MM.1S (cell line): Measurements from ENCODE around the gene ETDA.
A peak's percentile ranks its signal among the peaks of the same experiment; 100 is the strongest.

Source experiments
- DNase-seq: peaks from one replicate; pipeline ENCODE4 v3.0.0-alpha.2; 2015
- H2AFZ ChIP-seq: fragments of 300-600 bp; sonication (generic); 2 replicates; pipeline ENCODE4 v1.6.0; 2016; ENCODE audit warnings: antibody characterized with exemption, low read length
- H3F3A ChIP-seq: fragments of 300-600 bp; sonication (generic); 2 replicates; pipeline ENCODE4 v1.6.1; 2016; ENCODE audit warnings: mild to moderate bottlenecking, antibody characterized with exemption, low read length, moderate library complexity, mixed read lengths; ENCODE audit not compliant: insufficient read depth
- H3K27ac ChIP-seq: fragments of 300-600 bp; sonication (generic); 2 replicates; pipeline ENCODE4 v1.5.1; 2016; ENCODE audit warnings: mild to moderate bottlenecking, low read length
- H3K27me3 ChIP-seq: fragments of 300-600 bp; sonication (generic); replicated peaks from 2 replicates; pipeline ENCODE4 v1.6.0; 2016; ENCODE audit warnings: low read length; ENCODE audit not compliant: insufficient read depth
- H3K36me3 ChIP-seq: fragments of 300-600 bp; sonication (generic); replicated peaks from 2 replicates; pipeline ENCODE4 v1.6.1; 2016; ENCODE audit warnings: mild to moderate bottlenecking, low read length, mixed read lengths; ENCODE audit not compliant: insufficient read depth
- H3K4me1 ChIP-seq: fragments of 300-600 bp; sonication (generic); 2 replicates; pipeline ENCODE4 v1.6.1; 2016; ENCODE audit warnings: low read length, mixed read lengths
- H3K4me2 ChIP-seq: fragments of 300-600 bp; sonication (generic); 2 replicates; pipeline ENCODE4 v1.6.0; 2016; ENCODE audit warnings: low read depth, low read length
- H3K4me3 ChIP-seq: fragments of 300-600 bp; sonication (generic); 2 replicates; pipeline ENCODE4 v1.5.1; 2016; ENCODE audit warnings: low read length, mixed read lengths
- H3K79me2 ChIP-seq: fragments of 300-600 bp; sonication (generic); 2 replicates; pipeline ENCODE4 v1.6.1; 2016; ENCODE audit warnings: mixed run types, low read length, mixed read lengths
- H3K9ac ChIP-seq: fragments of 300-600 bp; sonication (generic); 2 replicates; pipeline ENCODE4 v1.6.1; 2016; ENCODE audit warnings: low read length, mixed read lengths
- H3K9me2 ChIP-seq: fragments of 300-600 bp; sonication (generic); replicated peaks from 2 replicates; pipeline ENCODE4 v1.6.1; 2016; ENCODE audit warnings: mild to moderate bottlenecking, low read length, mixed read lengths; ENCODE audit not compliant: insufficient read depth
- H3K9me3 ChIP-seq: fragments of 300-600 bp; sonication (generic); replicated peaks from 2 replicates; pipeline ENCODE4 v1.6.1; 2016; ENCODE audit warnings: mild to moderate bottlenecking, low read length, mixed read lengths; ENCODE audit not compliant: insufficient read depth
- H4K20me1 ChIP-seq: fragments of 300-600 bp; sonication (generic); 2 replicates; pipeline ENCODE4 v1.6.1; 2016; ENCODE audit warnings: mild to moderate bottlenecking, low read length, moderate library complexity, mixed read lengths; ENCODE audit not compliant: insufficient read depth
- EZH2 ChIP-seq: fragments of 300-600 bp; sonication (generic); optimal IDR thresholded peaks from 2 replicates; pipeline ENCODE3; 2017; ENCODE audit warnings: low read depth, mild to moderate bottlenecking, antibody characterized with exemption, low read length, mixed read lengths
- EZH2phosphoT487 ChIP-seq: fragments of 300-600 bp; sonication (generic); IDR thresholded peaks from 2 replicates; pipeline ENCODE4 v1.6.1; 2018; ENCODE audit warnings: antibody characterized with exemption, low read length
- TF ChIP-seq, protein P1 (sequence below): fragments of 300-600 bp; sonication (generic); IDR thresholded peaks from 2 replicates; pipeline ENCODE4 v1.5.1; 2016; ENCODE audit warnings: antibody characterized with exemption, low read length, mixed read lengths

The ETDA gene

DNA sequence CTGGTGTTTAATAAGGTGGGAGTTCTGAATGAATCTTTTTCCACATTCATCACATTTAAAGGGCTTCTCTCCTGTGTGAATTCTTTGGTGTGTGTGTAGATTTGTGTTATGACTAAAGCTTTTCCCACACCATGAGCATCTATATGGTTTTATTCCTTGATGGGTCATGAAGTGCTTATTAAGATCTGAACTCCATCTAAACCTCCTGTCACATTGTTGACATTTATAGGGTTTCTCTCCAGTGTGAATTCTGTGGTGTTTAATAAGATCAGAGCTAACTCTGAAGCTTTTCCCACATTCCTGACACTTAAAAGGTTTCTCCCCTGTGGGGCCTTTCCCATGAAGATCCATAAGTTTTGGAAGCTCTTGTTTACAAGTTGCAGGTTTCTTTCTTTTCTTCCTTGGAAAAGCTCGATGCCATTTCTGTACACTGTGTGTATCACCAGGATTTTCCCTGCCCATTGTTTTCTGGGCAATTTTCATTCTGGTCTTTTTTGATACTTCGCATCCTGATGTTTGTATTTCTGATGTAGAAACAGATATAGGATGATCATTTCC is 35.5 kb downstream of the ETDA start:
- Histone ChIP-seq H3K4me1 (no peaks in the 10 kb centered on the region), H3K9me2 (no peaks in the 10 kb centered on the region), H2AFZ (no peak overlapping the region), H4K20me1 (no peaks in the 10 kb centered on the region), H3K36me3 (no peaks in the 10 kb centered on the region), H3K9me3 (no peaks in the 10 kb centered on the region), H3K9ac (no peak overlapping the region), H3K79me2 (no peaks in the 10 kb centered on the region), H3K27me3 (no peaks in the 10 kb centered on the region), H3F3A (no peaks in the 10 kb centered on the region), H3K4me2 (no peak overlapping the region), H3K4me3 (no peak overlapping the region), H3K27ac (no peak overlapping the region)
- no peak for DNase-seq
- TF ChIP-seq EZH2 (no peak), EZH2phosphoT487 (no peak)
- TF ChIP-seq, protein P1, sequence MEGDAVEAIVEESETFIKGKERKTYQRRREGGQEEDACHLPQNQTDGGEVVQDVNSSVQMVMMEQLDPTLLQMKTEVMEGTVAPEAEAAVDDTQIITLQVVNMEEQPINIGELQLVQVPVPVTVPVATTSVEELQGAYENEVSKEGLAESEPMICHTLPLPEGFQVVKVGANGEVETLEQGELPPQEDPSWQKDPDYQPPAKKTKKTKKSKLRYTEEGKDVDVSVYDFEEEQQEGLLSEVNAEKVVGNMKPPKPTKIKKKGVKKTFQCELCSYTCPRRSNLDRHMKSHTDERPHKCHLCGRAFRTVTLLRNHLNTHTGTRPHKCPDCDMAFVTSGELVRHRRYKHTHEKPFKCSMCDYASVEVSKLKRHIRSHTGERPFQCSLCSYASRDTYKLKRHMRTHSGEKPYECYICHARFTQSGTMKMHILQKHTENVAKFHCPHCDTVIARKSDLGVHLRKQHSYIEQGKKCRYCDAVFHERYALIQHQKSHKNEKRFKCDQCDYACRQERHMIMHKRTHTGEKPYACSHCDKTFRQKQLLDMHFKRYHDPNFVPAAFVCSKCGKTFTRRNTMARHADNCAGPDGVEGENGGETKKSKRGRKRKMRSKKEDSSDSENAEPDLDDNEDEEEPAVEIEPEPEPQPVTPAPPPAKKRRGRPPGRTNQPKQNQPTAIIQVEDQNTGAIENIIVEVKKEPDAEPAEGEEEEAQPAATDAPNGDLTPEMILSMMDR = no peak

DNA sequence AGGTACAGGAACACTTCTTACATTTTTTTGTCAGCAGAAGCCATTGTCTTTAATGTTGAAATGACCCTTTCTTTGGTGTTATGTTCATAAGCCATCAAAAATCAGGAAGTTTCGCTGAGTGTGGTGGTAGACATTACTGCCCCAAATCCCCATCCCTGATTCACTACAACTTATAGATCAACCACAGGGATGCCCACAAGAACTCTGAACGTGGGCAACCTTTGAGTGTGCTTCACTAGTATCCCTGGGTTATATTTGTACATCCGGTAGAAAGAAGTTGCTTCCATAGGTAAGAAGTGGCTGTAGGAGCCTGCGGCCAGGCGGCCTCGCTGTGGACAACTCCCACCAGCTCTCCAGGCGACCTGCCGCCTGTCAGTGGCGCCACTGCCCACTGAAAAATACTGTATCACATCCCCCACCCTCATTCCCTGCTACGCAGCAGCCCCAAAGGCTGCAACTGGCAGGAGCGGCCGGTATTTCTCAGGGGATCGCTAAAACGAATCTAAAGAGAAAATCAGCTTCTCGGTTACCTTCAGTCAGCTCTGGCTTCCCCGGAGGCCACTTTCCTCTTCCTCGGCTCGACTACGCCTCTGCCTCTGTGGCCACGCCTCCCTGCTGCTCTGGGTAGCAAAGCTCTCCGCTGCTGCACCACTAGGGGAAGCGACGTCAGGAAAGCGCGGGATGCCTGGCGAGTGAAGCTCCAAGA is 43.5 kb downstream of the ETDA start:
- no peaks in the 10 kb centered on the region for H3F3A ChIP-seq
- H3K9me2 ChIP-seq = no peaks in the 10 kb centered on the region
- no peak for TF ChIP-seq EZH2phosphoT487
- TF ChIP-seq, protein P1 = no peak; the same call in 1 of the 2 replicates
- no peak for TF ChIP-seq EZH2
- no peaks in the 10 kb centered on the region for H3K9me3 ChIP-seq
- H4K20me1 ChIP-seq = no peaks in the 10 kb centered on the region
- peak; percentile 79 for DNase-seq
- H3K79me2 ChIP-seq = no peaks in the 10 kb centered on the region
- H3K4me2 ChIP-seq = peak overlapping the region; percentile 92
- H3K4me1 ChIP-seq = 0 out of 2 replicates have a peak, but pooled peaks cover 6% of the 10 kb centered on the region
- no peaks in the 10 kb centered on the region for H3K36me3 ChIP-seq
- H3K27ac ChIP-seq = no peak overlapping the region
- peak overlapping the region; percentile 76 for H3K4me3 ChIP-seq
- peak overlapping the region; percentile 80 for H2AFZ ChIP-seq
- peak overlapping the region; percentile 52; the same call in 1 of the 2 replicates for H3K9ac ChIP-seq
- no peaks in the 10 kb centered on the region for H3K27me3 ChIP-seq

DNA sequence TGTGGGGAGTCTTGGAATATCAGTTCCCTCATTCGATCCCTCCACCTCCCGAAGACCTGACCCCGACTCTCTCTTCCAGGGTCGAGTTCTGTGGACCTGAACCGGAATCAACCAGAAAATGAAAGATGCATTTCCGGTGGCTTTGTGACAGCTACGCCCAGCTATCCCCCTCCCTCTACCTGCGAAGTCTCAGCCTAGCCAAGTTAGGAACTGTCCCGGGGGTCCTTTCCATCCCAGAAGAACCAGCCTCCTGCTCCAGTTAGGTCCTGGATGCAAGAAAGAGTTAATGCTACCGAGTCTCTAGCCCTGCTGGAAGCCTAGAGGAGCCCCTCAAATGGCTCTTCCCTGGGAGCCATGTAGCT is 44.1 kb downstream of the ETDA start:
- H3K9ac ChIP-seq = peak overlapping the region; percentile 52; the same call in 1 of the 2 replicates
- H3K27ac ChIP-seq = no peak overlapping the region
- H3K79me2 ChIP-seq = no peaks in the 10 kb centered on the region
- no peaks in the 10 kb centered on the region for H3F3A ChIP-seq
- 0 out of 2 replicates have a peak, but pooled peaks cover 6% of the 10 kb centered on the region for H3K4me1 ChIP-seq
- TF ChIP-seq EZH2 (no peak), EZH2phosphoT487 (no peak)
- TF ChIP-seq, protein P1 = no peak
- H3K27me3 ChIP-seq = no peaks in the 10 kb centered on the region
- no peaks in the 10 kb centered on the region for H3K9me2 ChIP-seq
- H3K9me3 ChIP-seq = no peaks in the 10 kb centered on the region
- H2AFZ ChIP-seq = peak overlapping the region; percentile 80
- no peaks in the 10 kb centered on the region for H3K36me3 ChIP-seq
- peak overlapping the region; percentile 76 for H3K4me3 ChIP-seq
- DNase-seq = no peak
- peak overlapping the region; percentile 92 for H3K4me2 ChIP-seq
- H4K20me1 ChIP-seq = no peaks in the 10 kb centered on the region
